GM23338 (cell line): ENCODE results near the gene MBD2. TPM values are rescaled to one million over a fixed set of nuclear protein-coding genes. Genes with fewer than 3 reads are reported as not detected.

Experiments
- ATAC-seq: fragments of 200-7000 bp; cut with Tn5 transposase; 3 replicates; pipeline ENCODE4 v1.9.1; 2020
- DNase-seq: peaks from one replicate; pipeline ENCODE4 v3.0.0-alpha.2; 2015; ENCODE audit warnings: low spot score
- H2AFZ ChIP-seq: fragments of 200-600 bp; sonication (generic); 2 replicates; pipeline ENCODE4 v1.8.0; 2016; ENCODE audit warnings: antibody characterized with exemption, mild to moderate bottlenecking, moderate library complexity
- H3F3A ChIP-seq: fragments of 200-600 bp; sonication (generic); replicated peaks from 2 replicates; pipeline ENCODE4 v1.8.0; 2017; ENCODE audit warnings: antibody characterized with exemption, mixed run types, low read depth
- H3K27ac ChIP-seq: fragments of 200-600 bp; sonication (generic); 2 replicates; pipeline ENCODE4 v1.6.1; 2016; ENCODE audit warnings: low read depth
- H3K27me3 ChIP-seq: fragments of 200-600 bp; sonication (generic); 2 replicates; pipeline ENCODE4 v1.8.0; 2016; ENCODE audit warnings: mild to moderate bottlenecking, mixed run types, moderate library complexity; ENCODE audit not compliant: insufficient read depth
- H3K36me3 ChIP-seq: fragments of 200-600 bp; sonication (generic); 2 replicates; pipeline ENCODE4 v1.8.0; 2016; ENCODE audit warnings: mild to moderate bottlenecking; ENCODE audit not compliant: insufficient read depth
- H3K4me1 ChIP-seq: fragments of 200-600 bp; sonication (generic); 2 replicates; pipeline ENCODE4 v1.8.0; 2016; ENCODE audit warnings: mild to moderate bottlenecking, moderate library complexity; ENCODE audit not compliant: insufficient read depth
- H3K4me2 ChIP-seq: fragments of 200-600 bp; sonication (generic); 2 replicates; pipeline ENCODE4 v1.7.1; 2017; ENCODE audit warnings: mixed run types
- H3K4me3 ChIP-seq: fragments of 200-600 bp; sonication (generic); 2 replicates; pipeline ENCODE4 v1.6.1; 2016; ENCODE audit warnings: mixed run types
- H3K79me2 ChIP-seq: fragments of 200-600 bp; sonication (generic); replicated peaks from 2 replicates; pipeline ENCODE4 v1.8.0; 2017; ENCODE audit warnings: mild to moderate bottlenecking; ENCODE audit not compliant: insufficient read depth
- H3K9me2 ChIP-seq: fragments of 200-600 bp; sonication (generic); 2 replicates; pipeline ENCODE4 v1.8.0; 2017; ENCODE audit not compliant: insufficient read depth
- H4K20me1 ChIP-seq: fragments of 200-600 bp; sonication (generic); replicated peaks from 2 replicates; pipeline ENCODE4 v1.8.0; 2017; ENCODE audit warnings: mild to moderate bottlenecking; ENCODE audit not compliant: insufficient read depth
- H3K27ac Mint-ChIP-seq: 2 replicates; pipeline ENCODE4 v1.8.0; 2020; ENCODE audit warnings: inconsistent platforms, mild to moderate bottlenecking, moderate library complexity, mixed read lengths
- H3K27me3 Mint-ChIP-seq: 3 replicates; pipeline ENCODE4 v1.8.0; 2022; ENCODE audit warnings: low read depth, mild to moderate bottlenecking, moderate library complexity, mixed read lengths, inconsistent platforms; ENCODE audit not compliant: insufficient read depth, poor library complexity
- H3K36me3 Mint-ChIP-seq: 3 replicates; pipeline ENCODE4 v1.8.0; 2021; ENCODE audit warnings: low read depth, mild to moderate bottlenecking, inconsistent platforms, moderate library complexity, mixed read lengths
- H3K4me1 Mint-ChIP-seq: 3 replicates; pipeline ENCODE4 v1.8.0; 2020; ENCODE audit warnings: mild to moderate bottlenecking, inconsistent platforms, mixed read lengths
- H3K4me3 Mint-ChIP-seq: 3 replicates; pipeline ENCODE4 v1.8.0; 2021; ENCODE audit warnings: moderate library complexity, mild to moderate bottlenecking, inconsistent platforms, mixed read lengths
- H3K9me3 Mint-ChIP-seq: 3 replicates; pipeline ENCODE4 v1.8.0; 2020; ENCODE audit warnings: moderate library complexity, mild to moderate bottlenecking, inconsistent platforms, mixed read lengths
- CTCF ChIP-seq, 2 experiments: fragments of 200-600 bp in 1 of 2; sonication (generic) in 1 of 2; conservative IDR thresholded peaks; 2 replicates each; pipeline versions ENCODE4 v1.5.1 to v1.6.1; 2016 to 2017; ENCODE audit warnings: antibody characterized with exemption in 2 of 2, low read depth in 2 of 2, mild to moderate bottlenecking in 2 of 2, moderate library complexity in 1 of 2
- EZH2phosphoT487 ChIP-seq: fragments of 200-600 bp; sonication (generic); IDR thresholded peaks from one replicate; pipeline ENCODE4 v1.8.1; 2018; ENCODE audit warnings: antibody characterized with exemption; ENCODE audit not compliant: unreplicated experiment
- JUNB ChIP-seq: IDR thresholded peaks from one replicate; pipeline ENCODE4 v1.6.1; 2016; ENCODE audit warnings: antibody characterized with exemption; ENCODE audit not compliant: unreplicated experiment
- NANOG ChIP-seq: IDR thresholded peaks from 2 replicates; pipeline ENCODE4 v1.6.1; 2016; ENCODE audit warnings: antibody characterized with exemption, borderline replicate concordance
- POLR2AphosphoS5 ChIP-seq: IDR thresholded peaks from 2 replicates; pipeline ENCODE4 v1.6.1; 2016; ENCODE audit warnings: antibody characterized with exemption, low read depth
- STAT1 ChIP-seq: IDR thresholded peaks from one replicate; pipeline ENCODE4 v1.6.1; 2016; ENCODE audit warnings: antibody characterized with exemption; ENCODE audit not compliant: unreplicated experiment
- ZNF462 ChIP-seq: fragments of 250-450 bp; sonication (Bioruptor Pico); IDR thresholded peaks from 2 replicates; pipeline ENCODE4 v1.5.0; 2020; ENCODE audit warnings: mild to moderate bottlenecking, moderate library complexity
- polyA plus RNA-seq: library from polyadenylated mRNA; unstranded; fragments of >200 nt; fragmentation: Nextera tagmentation; extraction: Ambion mirVana; gene quantifications from 2 replicates; pipeline ENCODE4 v1.2.1, GENCODE V29; 2016
- total RNA-seq: library from RNA; depleted of rRNA; stranded (reverse); fragments of >200 nt; shearing (Covaris generic); gene quantifications from 2 replicates; pipeline ENCODE4 v1.2.3, GENCODE V29; 2014

MBD2 gene
- total and polyA plus RNA-seq, 2 experiments from 2014 or later, result 11.2 to 39.2 TPM

- no peak for TF ChIP-seq ZNF462
- TF ChIP-seq JUNB, result no peak
- TF ChIP-seq STAT1, result no peak
- no peak for TF ChIP-seq CTCF (conservative IDR thresholded peaks at IDR 0.05; ENCODE audit: low read depth in 2 of 2)
- TF ChIP-seq EZH2phosphoT487, result no peak
These were observed 93.8 kb downstream of the MBD2 start (continued) for GRCh38 chr18:54130631-54131030.

- Histone ChIP-seq H2AFZ (no peak overlapping the region), H3K4me1 (peaks cover 14% of the 10 kb centered on the region; the same call in 1 of the 2 replicates), H3K36me3 (no peaks in the 10 kb centered on the region), H3K79me2 (no peaks in the 10 kb centered on the region), H3F3A (no peaks in the 10 kb centered on the region), H3K4me3 (no peak overlapping the region), H4K20me1 (no peaks in the 10 kb centered on the region), H3K9me2 (no peaks in the 10 kb centered on the region), H3K27ac (no peak overlapping the region), H3K27me3 (no peaks in the 10 kb centered on the region), H3K4me2 (no peak overlapping the region)
- DNase-seq (no peak), ATAC-seq (no peak)
- Mint-ChIP-seq H3K36me3 (no peaks in the 10 kb centered on the region), H3K4me3 (no peak overlapping the region), H3K27ac (no peak overlapping the region), H3K27me3 (peaks cover 10% of the 10 kb centered on the region), H3K9me3 (no peaks in the 10 kb centered on the region), H3K4me1 (peaks cover 23% of the 10 kb centered on the region)
- TF ChIP-seq STAT1 (no peak), POLR2AphosphoS5 (no peak), NANOG (no peak), CTCF (conservative IDR thresholded peaks at IDR 0.05; ENCODE audit: low read depth in 2 of 2) (no peak)
These were observed 94.3 kb downstream of the MBD2 start for GRCh38 chr18:54130177-54130576.
